Nephron (organoid): Measurements from ENCODE around the gene LRP1.

Experiments
- H3K27ac Mint-ChIP-seq, 3 experiments: 2 replicates each; pipeline ENCODE4 v1.8.0; 2020; ENCODE audit warnings: mixed read lengths in 3 of 3, mild to moderate bottlenecking in 2 of 3, moderate library complexity in 1 of 3
- H3K27me3 Mint-ChIP-seq: 2 replicates; pipeline ENCODE4 v1.8.0; 2021; ENCODE audit warnings: low read depth, mild to moderate bottlenecking, moderate library complexity, mixed read lengths
- H3K36me3 Mint-ChIP-seq: 2 replicates; pipeline ENCODE4 v1.8.0; 2020; ENCODE audit warnings: low read depth, mixed read lengths
- H3K4me1 Mint-ChIP-seq: 2 replicates; pipeline ENCODE4 v1.8.0; 2020; ENCODE audit warnings: mixed read lengths
- H3K4me3 Mint-ChIP-seq, 3 experiments: 2 replicates each; pipeline ENCODE4 v1.8.0; 2020; ENCODE audit warnings: mild to moderate bottlenecking in 3 of 3, mixed read lengths in 3 of 3, moderate library complexity in 2 of 3
- H3K9me3 Mint-ChIP-seq: 2 replicates; pipeline ENCODE4 v1.8.0; 2020; ENCODE audit warnings: mixed read lengths
- TF ChIP-seq, protein P1 (sequence below), 3 experiments: fragments of 200-600 bp; sonication (generic); IDR thresholded peaks; one replicate each; pipeline ENCODE4 v1.5.0; 2021; ENCODE audit warnings: antibody characterized with exemption in 3 of 3; ENCODE audit not compliant: unreplicated experiment in 3 of 3

The LRP1 gene

GRCh38 chr12:57090490-57090889 is 37.8 kb upstream of the LRP1 start:
- H3K9me3 Mint-ChIP-seq = no peaks in the 10 kb centered on the region
- H3K36me3 Mint-ChIP-seq = peaks cover 42% of the 10 kb centered on the region
- peaks cover 65% of the 10 kb centered on the region for H3K4me1 Mint-ChIP-seq
- TF ChIP-seq, protein P1, sequence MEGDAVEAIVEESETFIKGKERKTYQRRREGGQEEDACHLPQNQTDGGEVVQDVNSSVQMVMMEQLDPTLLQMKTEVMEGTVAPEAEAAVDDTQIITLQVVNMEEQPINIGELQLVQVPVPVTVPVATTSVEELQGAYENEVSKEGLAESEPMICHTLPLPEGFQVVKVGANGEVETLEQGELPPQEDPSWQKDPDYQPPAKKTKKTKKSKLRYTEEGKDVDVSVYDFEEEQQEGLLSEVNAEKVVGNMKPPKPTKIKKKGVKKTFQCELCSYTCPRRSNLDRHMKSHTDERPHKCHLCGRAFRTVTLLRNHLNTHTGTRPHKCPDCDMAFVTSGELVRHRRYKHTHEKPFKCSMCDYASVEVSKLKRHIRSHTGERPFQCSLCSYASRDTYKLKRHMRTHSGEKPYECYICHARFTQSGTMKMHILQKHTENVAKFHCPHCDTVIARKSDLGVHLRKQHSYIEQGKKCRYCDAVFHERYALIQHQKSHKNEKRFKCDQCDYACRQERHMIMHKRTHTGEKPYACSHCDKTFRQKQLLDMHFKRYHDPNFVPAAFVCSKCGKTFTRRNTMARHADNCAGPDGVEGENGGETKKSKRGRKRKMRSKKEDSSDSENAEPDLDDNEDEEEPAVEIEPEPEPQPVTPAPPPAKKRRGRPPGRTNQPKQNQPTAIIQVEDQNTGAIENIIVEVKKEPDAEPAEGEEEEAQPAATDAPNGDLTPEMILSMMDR (IDR thresholded peaks at IDR 0.05; ENCODE audit: unreplicated experiment in 3 of 3) = no peak
- H3K27me3 Mint-ChIP-seq = no peaks in the 10 kb centered on the region
- H3K27ac Mint-ChIP-seq = peak overlapping the region; percentile 72 to 97 (median 92)
- peak overlapping the region; percentile 92 to 98 (median 98) for H3K4me3 Mint-ChIP-seq

- peak overlapping the region; percentile 92 to 98 (median 98) for H3K4me3 Mint-ChIP-seq
- no peaks in the 10 kb centered on the region for H3K9me3 Mint-ChIP-seq
- H3K27me3 Mint-ChIP-seq = no peaks in the 10 kb centered on the region
- peaks cover 48% of the 10 kb centered on the region for H3K36me3 Mint-ChIP-seq
- TF ChIP-seq, protein P1 (IDR thresholded peaks at IDR 0.05; ENCODE audit: unreplicated experiment in 3 of 3) = no peak
- peak overlapping the region; percentile 72 to 97 (median 92) for H3K27ac Mint-ChIP-seq
- peaks cover 65% of the 10 kb centered on the region for H3K4me1 Mint-ChIP-seq
Observed at GRCh38 chr12:57090924-57091637, 37.2 kb upstream of the LRP1 start.

GRCh38 chr12:57091638-57092528 is 36.4 kb upstream of the LRP1 start:
- TF ChIP-seq, protein P1 (IDR thresholded peaks at IDR 0.05; ENCODE audit: unreplicated experiment in 3 of 3) = no peak
- peak overlapping the region; percentile 78 to 85 (median 80) for H3K4me3 Mint-ChIP-seq
- peak overlapping the region; percentile 75 to 92 (median 83) for H3K27ac Mint-ChIP-seq
- no peaks in the 10 kb centered on the region for H3K27me3 Mint-ChIP-seq
- H3K36me3 Mint-ChIP-seq = peaks cover 56% of the 10 kb centered on the region
- H3K4me1 Mint-ChIP-seq = peaks cover 64% of the 10 kb centered on the region
- H3K9me3 Mint-ChIP-seq = no peaks in the 10 kb centered on the region

- Mint-ChIP-seq H3K27me3 (no peaks in the 10 kb centered on the region), H3K9me3 (no peaks in the 10 kb centered on the region), H3K4me3 (peak overlapping the region; percentile 78 to 85 (median 80)), H3K27ac (peak overlapping the region; percentile 75 to 92 (median 83)), H3K36me3 (peaks cover 62% of the 10 kb centered on the region), H3K4me1 (peaks cover 70% of the 10 kb centered on the region)
- TF ChIP-seq, protein P1 (IDR thresholded peaks at IDR 0.05; ENCODE audit: unreplicated experiment in 3 of 3) = no peak
Observed at GRCh38 chr12:57092529-57092862, 35.8 kb upstream of the LRP1 start.

DNA sequence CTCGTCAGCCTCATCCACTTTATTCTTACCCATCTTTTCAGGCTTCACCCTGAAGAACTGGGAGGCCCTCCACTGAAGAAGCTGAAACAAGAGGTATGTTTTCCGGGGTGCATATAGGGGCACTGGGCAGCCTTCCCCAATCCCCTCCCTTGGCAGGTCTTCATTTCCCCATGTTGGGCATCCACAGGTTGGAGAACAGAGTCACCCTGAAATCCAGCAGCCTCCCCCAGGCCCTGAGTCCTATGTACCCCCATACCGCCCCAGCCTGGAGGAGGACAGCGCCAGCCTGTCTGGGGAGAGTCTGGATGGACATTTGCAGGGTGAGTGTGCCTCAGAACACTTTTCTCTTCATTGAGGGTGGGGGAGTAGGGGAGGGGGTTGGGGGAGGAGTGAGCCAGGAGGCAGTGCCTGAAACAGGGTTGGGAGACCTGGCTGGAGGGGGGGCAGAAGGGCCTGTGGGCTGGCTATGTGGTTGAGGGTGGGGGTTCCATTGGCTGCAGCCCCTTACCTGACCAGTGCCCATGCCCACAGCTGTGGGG is 35.3 kb upstream of the LRP1 start:
- peak overlapping the region; percentile 78 to 85 (median 80) for H3K4me3 Mint-ChIP-seq
- H3K36me3 Mint-ChIP-seq = peaks cover 66% of the 10 kb centered on the region
- TF ChIP-seq, protein P1 (IDR thresholded peaks at IDR 0.05; ENCODE audit: unreplicated experiment in 3 of 3) = no peak
- H3K27ac Mint-ChIP-seq = peak overlapping the region; percentile 83 to 95 (median 92)
- no peaks in the 10 kb centered on the region for H3K9me3 Mint-ChIP-seq
- no peaks in the 10 kb centered on the region for H3K27me3 Mint-ChIP-seq
- peaks cover 72% of the 10 kb centered on the region for H3K4me1 Mint-ChIP-seq
